Hepatocyte (in vitro differentiated cells): Measurements from ENCODE around the gene TEDDM1.

Source experiments
- CTCF ChIP-seq: fragments of 200-600 bp; sonication (generic); IDR thresholded peaks from 2 replicates; pipeline ENCODE4 v1.5.1; 2016; ENCODE audit warnings: antibody characterized with exemption, mild to moderate bottlenecking; ENCODE audit not compliant: poor library complexity
- EZH2 ChIP-seq: fragments of 200-600 bp; sonication (generic); IDR thresholded peaks from 2 replicates; pipeline ENCODE4 v1.6.1; 2016; ENCODE audit warnings: antibody characterized with exemption, mild to moderate bottlenecking, borderline replicate concordance
- EZH2phosphoT487 ChIP-seq: fragments of 200-600 bp; sonication (generic); IDR thresholded peaks from one replicate; pipeline ENCODE4 v1.6.1; 2018; ENCODE audit warnings: antibody characterized with exemption, mild to moderate bottlenecking, low read depth, moderate library complexity; ENCODE audit not compliant: unreplicated experiment, severe bottlenecking

- TF ChIP-seq CTCF (no peak), EZH2 (no peak), EZH2phosphoT487 (no peak)
These were observed 9.7 kb upstream of the TEDDM1 start for GRCh38 chr1:182410138-182410537.
